K562 (cell line): ENCODE measurements around the gene FHIP1B. TPM values are rescaled to one million over a fixed set of nuclear protein-coding genes. Genes with fewer than 3 reads are reported as not detected.

Source experiments
- E2F1 ChIP-seq: sonication (generic); formaldehyde crosslinking; IDR thresholded peaks from 2 replicates; pipeline ENCODE4 v1.8.1; 2023; ENCODE audit warnings: mild to moderate bottlenecking, missing genetic modification reagents, moderate library complexity
- HBP1 ChIP-seq: fragments of 450-650 bp; formaldehyde crosslinking; IDR thresholded peaks from 2 replicates; pipeline ENCODE4 v1.4.0; 2022; ENCODE audit warnings: missing genetic modification characterization
- NKRF ChIP-seq: fragments of 450-650 bp; IDR thresholded peaks from 2 replicates; pipeline ENCODE4 v1.6.1; 2016; ENCODE audit warnings: borderline replicate concordance
- RREB1 ChIP-seq: fragments of 250-450 bp; sonication (Bioruptor Pico); IDR thresholded peaks from 2 replicates; pipeline ENCODE4 v1.4.0; 2020
- TCF7 ChIP-seq: sonication (generic); IDR thresholded peaks from 2 replicates; pipeline ENCODE4 v1.6.1; 2016; ENCODE audit warnings: antibody characterized with exemption, borderline replicate concordance
- THRB ChIP-seq: fragments of 450-650 bp; formaldehyde crosslinking; conservative IDR thresholded peaks from 2 replicates; pipeline ENCODE4 v1.4.0; 2022; ENCODE audit warnings: mild to moderate bottlenecking, missing genetic modification characterization
- ZBTB11 ChIP-seq, 3 experiments: fragments of 200-800 bp in 1 of 3; fragments of 250-450 bp in 1 of 3; fragments of 450-650 bp in 1 of 3; sonication (Bioruptor Pico) in 1 of 3; sonication (Bioruptor generic) in 1 of 3; formaldehyde crosslinking in 1 of 3; IDR thresholded peaks; 2 replicates each; pipeline versions ENCODE4 v1.6.1 to v1.8.0; 2016 to 2022; ENCODE audit warnings: mild to moderate bottlenecking in 2 of 3, missing genetic modification characterization in 2 of 3, missing compliant biosample characterization in 1 of 3, moderate library complexity in 1 of 3
- ZNF134 ChIP-seq: fragments of 250-450 bp; sonication (Bioruptor Pico); conservative IDR thresholded peaks from 2 replicates; pipeline ENCODE4 v1.4.0; 2020
- polyA plus RNA-seq, 8 experiments: library from polyadenylated mRNA; depleted of rRNA in 4 of 8; stranded (reverse) in 5 of 8; unstranded in 3 of 8; fragments of >200 nt; fragmentation: Nextera tagmentation in 2 of 8; fragmentation: Illumina TruSeq in 1 of 8; extraction: Ambion mirVana in 2 of 8; extraction: Trizol in 1 of 8; gene quantifications; 2 replicates each; pipeline versions ENCODE4 v1.2.1 to v1.2.3, GENCODE V29; 2011 to 2014; ENCODE audit warnings: inconsistent platforms in 1 of 8, missing spikeins in 1 of 8
- total RNA-seq, 7 experiments: library from RNA; depleted of rRNA in 6 of 7; stranded (reverse); fragments of >200 nt in 6 of 7; fragmentation: Illumina TruSeq in 2 of 7; extraction: Trizol in 2 of 7; gene quantifications; 2 replicates each; pipeline versions ENCODE4 v1.2.1 to v1.2.3, GENCODE V29; 2011 to 2021; ENCODE audit warnings: low replicate concordance in 1 of 7

FHIP1B gene
- total and polyA plus RNA-seq, 9 of the 15 experiments (the other 6 are each of a cell fraction or from before 2014, with no cell fraction given) = 0.94 to 24.7 (median 15.6) TPM

GRCh38 chr11:6234387-6235107, at the start of gene FHIP1B (continued):
- no peak for TF ChIP-seq ZBTB11 (CRISPR knock-in tag; IDR thresholded peaks at IDR 0.05)
- 0 out of 2 replicates have a peak, but pooled peaks have one; percentile 37 for TF ChIP-seq RREB1 (CRISPR knock-in tag)
- TF ChIP-seq ZNF134 (CRISPR knock-in tag) = no peak
- peak; percentile 74; the same call in 1 of the 2 replicates for TF ChIP-seq THRB (CRISPR knock-in tag)
- peak; percentile 65; the same call in 1 of the 2 replicates for TF ChIP-seq TCF7
- TF ChIP-seq NKRF = peak; percentile 89
- peak; percentile 87; the same call in 1 of the 2 replicates for TF ChIP-seq HBP1 (CRISPR knock-in tag)
- TF ChIP-seq E2F1 (CRISPR knock-in tag) = no peak
